GM18511 (cell line): Measurements from ENCODE around the gene SPTLC2.
"Not testable (repeated sequence)": the region's sequence is repeated elsewhere in the genome, so short reads cannot be mapped to it uniquely, and the experiment has no call there.

Experiments used
- ATAC-seq: cut with Tn5 transposase; IDR thresholded peaks from one replicate; pipeline ENCODE4 v1.9.1; 2021; ENCODE audit warnings: mild to moderate bottlenecking, moderate library complexity; ENCODE audit not compliant: unreplicated experiment

SPTLC2 gene

DNA sequence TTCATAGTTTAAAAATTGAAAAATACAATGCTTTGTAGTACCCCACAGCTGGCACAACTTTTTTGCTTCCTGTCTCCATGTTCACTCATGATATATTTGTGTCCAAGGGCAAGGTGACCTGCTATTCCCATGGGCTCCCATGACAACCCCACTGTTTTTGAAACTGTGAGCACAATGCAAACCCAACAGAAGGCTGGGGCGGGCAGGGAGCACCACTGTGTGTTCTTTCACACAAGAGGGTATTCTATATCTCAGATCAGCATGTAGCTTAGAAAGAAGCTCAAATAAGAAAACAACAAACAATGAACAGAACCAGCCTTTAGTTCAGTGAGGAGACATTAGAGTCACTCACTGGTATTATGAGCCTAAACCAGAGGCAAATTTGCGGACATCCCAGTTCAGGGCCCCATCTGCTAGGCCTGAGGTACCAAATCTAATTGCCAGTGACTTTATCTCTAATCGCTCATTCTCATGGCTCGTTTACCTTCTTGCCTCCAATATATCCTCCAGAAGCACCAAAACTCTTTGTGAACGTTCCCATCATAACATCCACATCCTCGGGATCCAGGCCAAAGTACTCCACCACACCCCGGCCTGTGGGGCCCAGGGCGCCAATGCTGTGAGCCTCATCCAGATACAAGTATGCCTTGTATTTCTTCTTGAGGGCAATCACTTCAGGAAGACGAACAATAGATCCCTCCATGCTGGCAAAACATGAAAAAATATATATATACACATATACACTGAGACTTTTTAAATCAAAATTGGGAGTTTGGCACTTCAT lies 61.4 kb downstream of the SPTLC2 start:
- ATAC-seq: no peak

GRCh38 chr14:77554207-77554606 lies 62.2 kb downstream of the SPTLC2 start:
- ATAC-seq: no peak

DNA sequence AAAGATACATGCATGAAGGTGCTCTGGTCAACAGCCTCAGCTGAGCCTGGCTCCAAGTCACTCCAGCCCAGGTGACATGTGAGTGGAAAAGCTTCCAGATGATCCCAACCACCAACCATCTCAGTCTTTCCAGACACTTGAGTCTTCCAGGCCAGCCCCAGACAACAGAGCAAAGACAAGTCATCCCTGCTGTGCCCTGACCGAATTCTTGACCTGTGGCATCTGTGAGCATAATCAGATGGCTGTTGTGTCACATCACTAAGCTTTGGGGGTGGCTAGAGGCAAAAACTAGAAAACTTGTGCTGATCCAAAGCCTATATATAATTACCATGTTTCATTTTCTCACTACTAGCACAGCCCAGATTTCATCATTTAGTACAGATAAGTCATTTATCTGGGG lies 67.0 kb downstream of the SPTLC2 start:
- no peak for ATAC-seq

- ATAC-seq: no peak
Observed at GRCh38 chr14:77547512-77548180, 68.8 kb downstream of the SPTLC2 start.

- not testable (repeated sequence) for ATAC-seq
Observed at GRCh38 chr14:77545171-77545570, 71.3 kb downstream of the SPTLC2 start.

DNA sequence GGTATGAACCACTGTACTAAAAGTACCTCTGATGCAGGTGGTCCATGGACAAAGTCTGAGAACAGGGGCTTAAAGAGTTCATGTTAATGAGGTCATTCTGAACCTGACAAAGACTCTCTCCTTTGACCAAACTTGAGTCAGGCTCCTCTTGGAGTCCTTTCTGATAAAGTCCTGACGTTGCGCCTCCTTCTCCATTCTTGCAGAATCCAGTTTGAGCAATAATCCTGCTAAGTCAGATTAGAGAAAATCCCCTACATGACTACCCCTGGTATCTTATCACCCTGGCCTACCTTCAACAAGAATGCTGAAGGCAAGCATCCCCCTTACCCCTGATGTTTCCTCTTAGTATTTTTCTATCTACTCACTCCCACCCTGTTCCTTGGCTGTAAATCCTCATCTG lies 71.9 kb downstream of the SPTLC2 start:
- ATAC-seq: no peak

DNA sequence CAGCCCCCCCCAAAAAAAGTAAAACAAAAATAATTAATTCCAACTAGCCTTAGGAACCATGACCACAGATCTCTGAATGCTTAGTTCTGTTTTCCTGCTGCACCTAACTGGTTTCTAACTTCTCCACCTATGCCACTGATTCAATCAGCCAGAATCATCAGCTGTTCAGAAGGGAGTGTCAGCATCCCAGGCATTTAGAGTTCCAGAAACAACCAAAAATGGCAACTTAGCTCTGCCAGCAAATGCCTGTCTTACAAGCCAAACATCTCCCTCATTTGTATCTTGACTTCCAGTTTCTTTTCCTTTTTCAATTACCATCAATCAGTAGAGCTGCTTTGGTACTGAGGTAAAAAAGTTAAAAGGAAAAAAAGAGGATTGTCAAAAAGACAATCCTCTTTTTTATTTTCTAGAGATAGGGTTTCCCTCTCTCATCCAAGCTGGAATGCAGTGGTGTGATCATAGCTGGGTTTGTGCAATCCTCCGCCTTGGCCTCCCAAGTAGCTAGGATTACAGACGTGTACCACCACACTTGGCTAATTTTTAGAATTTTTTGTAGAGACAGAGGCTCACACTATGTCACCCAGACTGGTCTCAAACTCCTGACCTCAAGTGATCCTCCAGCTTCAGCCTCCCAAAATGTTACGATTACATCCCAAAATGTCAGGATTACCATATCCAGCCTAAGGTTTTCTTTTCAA lies 72.7 kb downstream of the SPTLC2 start:
- no peak for ATAC-seq

GRCh38 chr14:77543240-77543551 lies 73.2 kb downstream of the SPTLC2 start:
- ATAC-seq: no peak

- ATAC-seq: no peak
Observed at GRCh38 chr14:77542421-77543239, 73.8 kb downstream of the SPTLC2 start.

DNA sequence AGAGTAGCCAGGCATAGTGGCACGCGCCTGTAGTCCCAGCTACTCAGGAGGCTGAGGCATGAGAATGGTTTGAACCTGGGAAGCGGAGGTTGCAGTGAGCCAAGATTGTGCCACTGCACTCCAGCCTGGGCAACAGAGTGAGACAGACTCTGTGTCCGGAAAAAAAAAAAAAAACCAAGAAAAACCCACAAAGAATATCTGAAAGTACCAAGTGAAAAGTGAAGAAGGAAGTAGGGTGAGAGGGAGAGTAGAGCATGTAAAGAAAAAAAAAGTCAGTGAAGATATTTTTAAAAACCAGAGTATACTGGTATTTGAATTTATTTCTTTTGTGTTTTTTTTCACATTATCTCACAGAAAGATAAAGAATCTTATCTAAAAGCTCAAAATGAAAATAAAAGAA lies 74.5 kb downstream of the SPTLC2 start:
- peak; percentile 83 for ATAC-seq

DNA sequence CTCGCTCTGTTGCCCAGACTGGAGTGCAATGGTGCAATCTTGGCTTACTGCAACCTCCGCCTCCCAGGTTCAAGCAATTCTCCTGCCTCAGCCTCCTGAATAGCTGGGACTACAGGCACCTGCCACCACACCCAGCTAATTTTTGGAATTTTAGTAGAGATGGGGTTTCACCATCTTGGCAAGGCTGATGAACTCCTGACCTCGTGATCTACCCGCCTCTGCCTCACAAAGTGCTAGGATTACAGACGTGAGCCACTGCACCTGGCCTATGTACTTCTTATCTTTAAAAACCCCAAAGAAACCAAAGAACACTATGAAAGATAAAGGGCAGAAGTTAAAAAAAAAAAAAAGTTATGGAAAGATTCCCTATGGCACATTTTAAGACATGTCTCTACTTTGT lies 79.5 kb downstream of the SPTLC2 start:
- not testable (repeated sequence) for ATAC-seq

- ATAC-seq: no peak
Observed at GRCh38 chr14:77531071-77531470, 85.4 kb downstream of the SPTLC2 start.

DNA sequence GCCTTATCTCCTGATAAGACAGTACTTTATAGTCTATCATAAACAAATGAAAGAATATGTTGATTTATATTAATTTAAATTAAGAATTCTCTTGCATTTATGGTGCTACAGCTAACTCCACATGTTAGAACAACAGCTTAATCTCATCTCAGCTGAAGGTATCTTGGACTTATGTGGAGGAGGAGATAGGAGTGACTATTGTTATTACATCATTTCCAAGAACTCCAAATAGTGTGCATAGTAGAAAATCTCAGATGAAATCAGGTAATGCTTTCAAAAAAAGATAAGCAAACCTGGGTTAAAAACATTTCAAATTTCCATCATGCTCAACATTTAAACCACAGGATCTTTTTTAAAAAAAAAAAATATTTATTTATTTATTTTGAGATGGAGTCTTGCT lies 86.5 kb downstream of the SPTLC2 start:
- no peak for ATAC-seq

DNA sequence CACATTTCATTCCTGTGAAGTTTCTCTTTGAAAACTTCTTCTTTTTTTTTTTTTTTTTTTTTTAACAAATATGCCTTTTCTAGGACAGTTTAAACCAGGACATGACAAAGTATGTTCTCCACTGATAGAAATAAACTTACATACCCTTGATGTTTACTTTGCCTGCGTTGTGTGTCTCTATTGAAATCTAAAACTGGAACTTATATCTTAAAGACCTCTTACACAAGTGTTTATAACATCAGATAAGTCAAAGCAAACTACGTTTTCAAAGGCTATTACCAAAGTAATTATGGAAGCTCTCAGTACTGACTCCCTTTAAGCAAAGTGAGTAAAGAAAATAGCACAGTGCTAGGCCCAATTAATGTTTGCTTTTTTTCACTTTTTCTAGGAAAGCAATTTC lies 87.2 kb downstream of the SPTLC2 start:
- no peak for ATAC-seq

GRCh38 chr14:77528701-77529100 lies 87.7 kb downstream of the SPTLC2 start:
- not testable (repeated sequence) for ATAC-seq

- ATAC-seq: no peak
Observed at GRCh38 chr14:77526266-77526665, 90.2 kb downstream of the SPTLC2 start.

- ATAC-seq: no peak
Observed at GRCh38 chr14:77524536-77524935, 91.9 kb downstream of the SPTLC2 start.

DNA sequence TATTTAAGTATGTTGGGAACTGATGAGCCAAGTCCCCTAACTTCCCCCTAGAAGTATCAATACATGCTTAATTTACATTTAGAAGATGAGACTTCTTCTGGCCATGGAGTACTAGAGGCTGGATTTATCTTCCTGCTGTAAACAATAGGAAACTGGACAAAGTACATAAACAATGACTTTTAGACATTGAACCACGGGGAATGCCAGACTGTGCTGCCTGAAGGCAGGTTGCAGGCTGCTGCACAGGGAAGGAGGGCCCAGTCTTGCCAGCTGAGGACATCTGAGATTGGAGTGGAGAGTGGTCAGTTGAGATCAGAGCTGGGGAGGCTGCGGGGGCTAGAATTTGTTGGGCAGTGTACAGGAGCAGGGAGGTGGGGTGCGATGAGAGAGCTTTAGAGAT lies 93.3 kb downstream of the SPTLC2 start:
- no peak for ATAC-seq

- no peak for ATAC-seq
Observed at GRCh38 chr14:77520555-77520954, 95.9 kb downstream of the SPTLC2 start.

- ATAC-seq: no peak
Observed at GRCh38 chr14:77516126-77516525, 100.3 kb downstream of the SPTLC2 start.

GRCh38 chr14:77511486-77512162 lies 104.8 kb downstream of the SPTLC2 start:
- ATAC-seq: no peak
